GM19468 (cell line): ENCODE data around the gene SLC6A19.

Experiments used
- ATAC-seq: cut with Tn5 transposase; IDR thresholded peaks from one replicate; pipeline ENCODE4 v1.9.1; 2021; ENCODE audit warnings: mild to moderate bottlenecking, moderate library complexity, moderate number of reproducible peaks; ENCODE audit not compliant: unreplicated experiment; ENCODE audit errors: extremely low read depth

Gene SLC6A19

GRCh38 chr5:1177826-1178528, 23.4 kb upstream of the SLC6A19 start:
- no peak for ATAC-seq

DNA sequence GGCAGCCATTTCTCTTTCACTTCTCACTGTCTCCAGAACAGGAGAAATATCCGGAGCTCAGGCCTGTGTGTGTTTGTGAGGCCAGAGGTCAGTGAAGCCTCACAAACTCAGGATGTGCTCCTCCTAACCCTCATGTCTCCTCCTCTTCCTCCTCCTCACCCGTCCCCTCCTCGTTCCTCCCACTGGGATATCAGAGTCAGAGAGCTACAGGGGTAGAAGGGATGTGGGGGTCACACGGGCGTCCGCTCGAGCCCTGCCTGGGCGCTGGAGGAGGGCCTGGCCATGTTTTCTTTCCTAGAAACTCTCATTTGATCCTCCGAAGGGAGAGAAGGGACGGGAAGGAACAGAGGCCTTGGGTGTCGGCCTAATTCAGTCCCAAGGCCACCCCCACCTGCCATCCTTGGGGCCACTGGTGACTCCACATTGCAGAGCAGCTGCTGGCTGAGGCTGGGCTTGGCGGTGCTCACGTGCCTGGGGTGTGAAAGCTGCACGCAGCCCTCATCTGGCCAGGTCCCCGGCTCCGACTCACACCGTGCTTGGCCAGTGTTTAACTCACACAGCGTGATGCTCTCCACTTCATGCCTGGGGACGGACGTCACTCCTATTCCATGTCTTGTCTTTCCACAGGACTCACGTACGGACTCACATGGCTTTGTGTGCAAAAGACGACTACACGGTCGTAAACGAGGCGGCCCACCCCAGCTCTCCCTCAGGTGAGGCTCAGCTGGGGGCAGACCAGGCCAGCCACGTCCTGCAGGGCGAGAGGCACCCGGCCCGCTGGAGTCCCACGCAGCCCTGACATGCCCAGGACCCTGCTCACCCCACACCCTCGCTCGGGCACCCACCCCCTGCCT, 22.6 kb upstream of the SLC6A19 start:
- no peak for ATAC-seq

- no peak for ATAC-seq
Measured at GRCh38 chr5:1179383-1179715, 22.0 kb upstream of the SLC6A19 start.

- no peak for ATAC-seq
Measured at GRCh38 chr5:1180096-1180495, 21.3 kb upstream of the SLC6A19 start.

- ATAC-seq, result no peak
Measured at GRCh38 chr5:1180841-1181271, 20.5 kb upstream of the SLC6A19 start.

GRCh38 chr5:1181451-1182359, 19.7 kb upstream of the SLC6A19 start:
- ATAC-seq, result no peak

DNA sequence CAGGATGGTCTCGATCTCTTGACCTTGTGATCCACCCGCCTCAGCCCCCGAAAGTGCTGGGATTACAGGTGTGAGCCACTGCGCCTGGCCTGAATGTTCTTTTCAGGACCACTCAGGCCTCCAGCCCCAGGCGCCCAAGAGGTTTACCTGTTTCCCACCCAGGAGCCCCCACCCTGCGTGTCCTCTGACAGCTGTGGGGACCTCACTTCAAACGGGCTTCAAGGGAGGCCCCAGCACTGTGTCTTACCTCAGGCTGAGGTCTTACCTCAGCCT, 19.1 kb upstream of the SLC6A19 start:
- ATAC-seq, result no peak

- no peak for ATAC-seq
Measured at GRCh38 chr5:1182633-1183423, 18.6 kb upstream of the SLC6A19 start.

DNA sequence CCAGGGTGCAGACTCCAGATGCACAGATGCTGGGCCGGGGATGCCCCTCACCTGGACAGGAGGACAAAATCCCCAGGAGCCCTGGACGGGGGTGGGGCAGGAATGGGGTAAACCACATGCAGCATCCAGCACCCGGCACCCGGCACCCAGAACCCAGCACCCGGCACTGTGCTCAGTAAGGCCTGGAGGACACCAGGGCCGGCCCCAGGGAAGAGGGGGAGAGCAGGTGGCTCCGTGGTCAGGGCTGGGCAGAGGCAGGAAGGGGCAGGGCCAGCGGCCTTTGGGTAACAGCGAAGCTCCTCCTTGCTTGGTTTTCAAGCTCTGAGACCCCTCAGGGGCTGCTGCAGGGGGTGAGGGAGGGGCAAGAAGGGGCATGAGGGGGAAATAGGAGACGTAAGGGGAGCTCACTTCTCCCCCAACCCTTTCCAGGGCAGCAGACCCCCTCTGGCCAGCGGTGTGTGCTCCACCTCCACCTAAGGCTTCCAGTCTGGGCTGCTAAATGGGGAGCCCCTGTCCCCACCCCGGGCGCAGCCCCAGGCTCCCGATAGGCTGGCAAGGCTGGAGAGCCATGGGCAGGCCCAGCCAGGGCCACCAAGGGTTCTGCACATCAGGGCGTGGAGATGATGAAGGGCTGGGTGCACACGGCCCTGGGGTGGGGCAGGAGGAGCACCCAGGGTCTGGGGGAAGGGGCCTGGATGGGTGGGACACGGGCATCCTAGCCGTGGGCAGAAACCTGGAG, 17.8 kb upstream of the SLC6A19 start:
- no peak for ATAC-seq

DNA sequence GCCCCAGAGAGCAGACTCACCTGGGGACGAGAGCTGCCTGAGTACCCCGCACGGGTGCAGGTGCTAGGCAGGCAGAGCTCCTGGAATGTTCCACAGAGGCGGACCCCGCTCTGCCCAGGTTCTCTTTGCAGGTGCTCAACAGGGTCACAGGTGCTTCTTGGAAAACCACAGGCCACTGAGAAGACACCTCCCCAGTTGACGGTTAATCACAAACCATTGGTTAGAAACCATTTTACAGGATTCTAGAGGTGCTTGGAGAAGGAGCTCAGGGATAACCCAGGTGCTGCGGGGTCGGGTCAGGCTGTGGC, 17.3 kb upstream of the SLC6A19 start:
- ATAC-seq, result no peak

DNA sequence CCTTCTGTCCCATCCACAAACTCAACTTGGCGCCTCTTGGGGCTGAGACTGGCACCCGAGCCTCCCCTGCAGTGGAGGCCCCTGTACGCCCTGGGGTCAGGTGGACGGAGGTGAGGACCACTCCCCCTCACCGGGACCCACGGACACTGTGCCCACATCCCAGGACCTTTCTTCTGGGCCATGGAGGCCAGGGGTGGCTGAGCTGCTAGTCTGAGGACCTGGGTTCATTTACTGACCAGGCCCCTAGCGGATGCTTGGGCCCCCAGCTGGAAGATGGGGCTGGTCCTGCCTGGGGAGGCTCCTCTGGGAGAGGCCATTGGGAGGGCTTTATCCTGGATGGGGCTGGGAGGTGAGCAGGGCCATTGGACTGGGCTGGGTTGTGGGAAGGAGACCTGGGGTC, 16.9 kb upstream of the SLC6A19 start:
- no peak for ATAC-seq

DNA sequence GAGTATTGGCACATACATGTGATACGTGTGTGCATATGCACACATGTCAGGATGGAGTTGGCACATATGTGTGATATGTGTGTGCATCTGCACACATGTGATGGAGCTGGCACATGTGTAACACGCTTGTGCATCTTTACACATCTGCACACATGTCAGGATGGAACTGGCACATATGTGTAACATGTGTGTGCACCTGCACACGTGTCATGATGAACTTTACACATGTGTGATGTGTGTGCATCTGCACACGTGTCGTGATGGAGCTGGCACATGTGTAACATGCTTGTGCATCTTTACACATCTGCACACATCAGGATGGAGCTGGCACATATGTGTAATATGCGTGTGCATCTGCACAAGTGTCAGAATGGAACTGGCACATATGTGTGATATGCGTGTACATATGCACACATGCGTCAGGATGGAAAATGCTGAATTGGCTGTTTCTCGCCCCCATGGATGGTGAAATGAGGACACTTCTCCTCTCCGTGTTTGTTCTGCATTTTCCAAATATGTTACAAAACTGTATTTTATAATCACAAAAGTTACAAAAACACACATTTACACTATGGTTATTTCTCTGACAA, 16.3 kb upstream of the SLC6A19 start:
- no peak for ATAC-seq

DNA sequence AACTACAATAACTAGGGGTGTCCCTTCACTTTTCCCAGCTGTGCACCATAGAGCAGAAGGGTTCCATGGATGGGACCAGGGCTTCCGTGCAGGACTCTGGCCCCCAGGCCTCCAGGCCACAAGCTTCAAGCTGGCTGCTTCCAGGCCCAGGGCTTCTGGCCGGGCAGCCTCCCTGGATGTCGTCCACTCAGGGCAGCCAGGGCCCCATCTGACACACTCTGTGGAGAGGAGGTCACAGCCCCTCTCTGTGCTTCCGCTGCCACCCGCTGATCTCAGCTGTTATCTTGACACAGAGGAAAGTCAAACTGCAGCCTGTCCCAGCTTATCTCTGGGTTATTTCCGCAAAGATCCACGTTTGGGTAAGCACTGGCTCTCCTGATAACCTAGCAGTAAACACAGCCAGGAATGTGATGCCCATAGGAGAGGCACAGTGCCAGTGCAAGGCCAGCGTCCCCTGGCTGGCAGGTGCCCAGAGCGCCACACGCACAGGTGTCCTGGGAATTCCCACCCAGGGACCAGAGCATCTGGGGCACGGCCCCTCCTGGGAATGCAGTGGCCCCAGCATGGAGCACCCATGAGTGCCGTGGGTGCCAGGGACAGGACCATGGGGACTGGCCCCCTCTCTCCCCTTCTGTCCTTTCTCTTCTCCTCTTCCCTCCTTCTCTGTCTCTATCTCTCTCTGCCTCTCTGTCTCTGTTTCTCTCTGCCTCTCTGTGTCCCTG, 15.6 kb upstream of the SLC6A19 start:
- ATAC-seq, result no peak

- ATAC-seq, result no peak
Measured at GRCh38 chr5:1186351-1187233, 14.8 kb upstream of the SLC6A19 start.

DNA sequence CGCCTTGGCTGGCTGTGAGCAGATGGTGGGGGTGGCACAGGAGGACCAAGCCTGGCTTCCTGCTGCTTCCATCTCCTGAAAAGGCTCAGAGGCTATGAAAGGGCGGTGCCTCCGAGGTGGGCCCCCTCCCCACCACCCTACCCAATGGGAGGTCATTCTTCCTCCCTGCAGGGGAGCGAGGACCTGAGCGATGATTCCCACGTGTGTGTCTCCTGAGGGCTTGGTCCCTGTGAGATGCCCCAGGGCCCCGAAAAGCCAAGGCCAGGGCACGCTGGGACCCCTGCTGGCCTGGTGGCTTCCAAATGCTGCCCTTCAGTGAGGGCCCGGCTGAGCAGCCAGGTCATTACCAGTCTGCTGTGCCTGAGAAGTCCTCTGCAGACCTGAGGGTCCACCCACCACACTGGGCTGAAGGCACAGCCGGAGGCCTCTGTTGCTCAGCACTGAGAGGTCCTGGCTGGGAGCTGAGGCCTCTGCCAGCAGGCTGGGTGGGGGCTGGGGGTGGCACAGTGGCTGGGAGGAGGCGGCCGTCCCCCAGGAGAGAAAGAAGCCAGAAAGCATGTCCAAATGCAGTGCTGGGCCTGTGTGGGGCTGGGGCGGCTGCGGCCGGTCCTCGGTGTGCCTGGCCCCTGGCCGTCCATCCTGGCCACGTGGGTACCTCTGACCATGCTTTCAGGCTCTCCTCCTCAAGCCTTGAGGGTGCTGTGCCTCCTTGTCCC, 14.0 kb upstream of the SLC6A19 start:
- ATAC-seq, result no peak

DNA sequence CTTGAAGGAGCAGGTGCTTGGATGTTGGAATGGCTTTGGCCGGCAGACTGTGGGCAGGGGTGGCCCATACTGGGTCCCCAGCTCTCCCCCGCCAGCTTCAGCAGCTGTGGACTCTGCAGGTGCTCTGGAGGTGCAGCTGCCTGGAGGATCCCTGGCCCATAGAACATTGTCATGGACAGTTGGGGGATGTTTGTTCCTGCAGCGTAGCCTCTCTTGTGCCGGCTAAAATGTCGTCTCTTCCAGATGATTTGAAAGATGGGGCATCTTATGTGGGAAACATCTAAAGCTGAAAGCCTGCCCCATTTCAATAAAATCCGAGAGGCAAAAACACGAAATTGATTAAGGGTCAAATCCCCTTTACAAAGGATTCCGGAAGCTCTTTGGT, 13.5 kb upstream of the SLC6A19 start:
- ATAC-seq, result no peak

DNA sequence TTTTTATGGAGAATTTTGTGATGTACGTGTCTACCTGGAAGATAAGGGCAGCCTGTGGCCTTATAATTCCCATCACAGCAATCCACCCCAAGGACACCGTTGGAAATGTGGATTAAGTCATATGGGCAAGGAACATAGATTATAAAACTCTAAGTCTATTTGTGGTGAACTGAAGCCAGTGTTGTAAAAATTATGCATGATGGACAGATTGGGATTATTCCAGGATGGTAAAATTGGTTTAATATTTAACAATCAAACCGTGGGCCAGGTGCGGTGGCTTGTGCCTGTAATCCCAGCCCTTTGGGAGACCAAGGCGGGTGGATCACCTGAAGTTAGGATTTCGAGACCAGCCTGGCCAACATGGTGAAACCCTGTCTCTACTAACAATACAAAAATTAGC, 12.9 kb upstream of the SLC6A19 start:
- no peak for ATAC-seq
